ENCODE results near the gene ARHGEF17. TPM values are rescaled to one million over a fixed set of nuclear protein-coding genes. Genes with fewer than 3 reads are reported as not detected.
A peak's percentile ranks its signal among the peaks of the same experiment; 100 is the strongest.

The ARHGEF17 gene
- polyA plus RNA-seq, 2 of the 4 experiments (the other 2 are of a cell fraction) = 7.0 to 16.2 TPM

DNA sequence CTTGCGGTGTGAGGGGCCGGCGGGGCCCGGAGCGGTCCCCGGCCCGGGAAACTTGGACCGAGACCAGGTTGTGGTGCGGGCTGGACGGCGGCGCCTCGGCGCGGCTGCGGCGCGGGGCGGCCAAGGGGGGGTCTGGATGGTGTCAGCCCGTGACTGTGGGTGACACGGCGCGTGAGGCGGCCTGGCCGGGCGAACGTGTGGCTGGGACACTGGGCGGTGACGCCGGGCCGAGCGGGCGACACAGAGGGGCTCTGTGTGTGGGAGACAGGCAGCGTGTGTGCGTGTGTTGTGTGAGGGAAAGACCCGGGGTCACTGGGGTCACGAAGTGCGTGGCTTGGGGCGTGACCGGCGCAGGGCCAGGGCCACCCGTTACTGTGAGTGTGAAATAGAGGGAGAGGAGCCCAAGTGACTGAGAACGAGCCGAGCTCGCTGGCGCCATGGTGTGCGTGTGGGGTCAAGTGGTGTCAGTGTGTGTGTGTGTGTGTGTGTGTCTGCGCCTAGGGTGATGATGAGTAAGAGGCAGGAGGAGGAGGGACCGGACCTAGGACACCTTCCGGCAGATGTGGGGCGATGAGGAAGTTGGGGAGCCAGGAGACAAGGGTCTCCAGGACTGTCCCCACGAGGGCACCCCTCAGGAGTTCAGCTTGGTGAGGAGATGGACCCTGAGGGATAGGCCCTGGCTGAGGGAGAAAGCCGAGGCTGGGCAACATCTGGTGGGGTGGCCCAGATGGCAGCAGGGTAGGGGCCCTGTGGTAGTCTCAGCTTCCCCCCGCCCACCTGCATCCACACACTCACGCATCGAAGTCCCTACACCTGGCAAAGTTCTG, 68.9 kb downstream of the ARHGEF17 start:
- 11% methylated on average over 33 of the region's 56 CpGs for WGBS (ENCODE audit: missing lambda C conversion rate)
- POLR2A ChIA-PET = interaction anchor here (0.8 to 1.3 kb wide), 2 partner anchors 26 to 69 kb away, joined by 4 to 7 read pairs; partner anchors contain the start of gene ARHGEF17
- ATAC-seq (peak; percentile 26 to 30; a peak in 5 of 6 replicates), DNase-seq (ENCODE audit: low read depth in 1 of 2, low spot score in 1 of 2) (peak; percentile 82 to 83), FAIRE-seq (no peak)
- peak; percentile 49; the same call in 1 of the 2 replicates for TF ChIP-seq MYC (IDR thresholded peaks at IDR 0.05; ENCODE audit: borderline replicate concordance, low read length)
- no peak for TF ChIP-seq HEYL (CRISPR knock-in tag; IDR thresholded peaks at IDR 0.05)
- TF ChIP-seq, protein P1, sequence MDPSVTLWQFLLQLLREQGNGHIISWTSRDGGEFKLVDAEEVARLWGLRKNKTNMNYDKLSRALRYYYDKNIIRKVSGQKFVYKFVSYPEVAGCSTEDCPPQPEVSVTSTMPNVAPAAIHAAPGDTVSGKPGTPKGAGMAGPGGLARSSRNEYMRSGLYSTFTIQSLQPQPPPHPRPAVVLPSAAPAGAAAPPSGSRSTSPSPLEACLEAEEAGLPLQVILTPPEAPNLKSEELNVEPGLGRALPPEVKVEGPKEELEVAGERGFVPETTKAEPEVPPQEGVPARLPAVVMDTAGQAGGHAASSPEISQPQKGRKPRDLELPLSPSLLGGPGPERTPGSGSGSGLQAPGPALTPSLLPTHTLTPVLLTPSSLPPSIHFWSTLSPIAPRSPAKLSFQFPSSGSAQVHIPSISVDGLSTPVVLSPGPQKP (IDR thresholded peaks at IDR 0.05; ENCODE audit: low read depth, low read length) = no peak
- TF ChIP-seq BHLHE40 (IDR thresholded peaks at IDR 0.05; ENCODE audit: low read depth, low read length) = no peak
- no peak for TF ChIP-seq ZC3H11A (IDR thresholded peaks at IDR 0.05)
- no peak for TF ChIP-seq JUN (IDR thresholded peaks at IDR 0.05)
- TF ChIP-seq POLR2A (IDR thresholded peaks at IDR 0.05; ENCODE audit: low read length) = peak; percentile 44; the same call in 1 of the 2 replicates
- no peak for TF ChIP-seq KDM1A (IDR thresholded peaks at IDR 0.05; ENCODE audit: low read depth)
- peak; percentile 33; the same call in 1 of the 2 replicates for TF ChIP-seq TFCP2L1 (CRISPR knock-in tag; IDR thresholded peaks at IDR 0.05)
- TF ChIP-seq RARB (CRISPR knock-in tag; IDR thresholded peaks at IDR 0.05) = no peak
- no peak for TF ChIP-seq SMC3 (IDR thresholded peaks at IDR 0.05)
- TF ChIP-seq, protein P2, sequence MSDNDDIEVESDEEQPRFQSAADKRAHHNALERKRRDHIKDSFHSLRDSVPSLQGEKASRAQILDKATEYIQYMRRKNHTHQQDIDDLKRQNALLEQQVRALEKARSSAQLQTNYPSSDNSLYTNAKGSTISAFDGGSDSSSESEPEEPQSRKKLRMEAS (IDR thresholded peaks at IDR 0.05) = peak; percentile 44; the same call in 1 of the 2 replicates
- TF ChIP-seq CHD2 (IDR thresholded peaks at IDR 0.05; ENCODE audit: low read length, partially characterized antibody) = no peak
- TF ChIP-seq ZFP36 (IDR thresholded peaks at IDR 0.05; ENCODE audit: borderline replicate concordance, partially characterized antibody) = no peak
- no peak for TF ChIP-seq MAZ (IDR thresholded peaks at IDR 0.05; ENCODE audit: borderline replicate concordance, low read depth, low read length)
- TF ChIP-seq FOSL2 (IDR thresholded peaks at IDR 0.05) = no peak
- TF ChIP-seq FOSL2 (CRISPR knock-in tag; IDR thresholded peaks at IDR 0.05) = peak; percentile 78
- Histone ChIP-seq H3K4me2 (peak overlapping the region; percentile 66), H3K4me3 (peak overlapping the region; percentile 59), H3K4me1 (peaks cover 23% of the 10 kb centered on the region), H3K27ac (peak overlapping the region; percentile 75 to 93), H3K9me3 (no peaks in the 10 kb centered on the region)
- CTCF ChIA-PET = interaction anchor here (0.6 to 39.3 kb wide), 12 partner anchors 12 to 1194 kb away, joined by 3 to 667 read pairs (median 3); no protein-coding TSS in a partner anchor

DNA sequence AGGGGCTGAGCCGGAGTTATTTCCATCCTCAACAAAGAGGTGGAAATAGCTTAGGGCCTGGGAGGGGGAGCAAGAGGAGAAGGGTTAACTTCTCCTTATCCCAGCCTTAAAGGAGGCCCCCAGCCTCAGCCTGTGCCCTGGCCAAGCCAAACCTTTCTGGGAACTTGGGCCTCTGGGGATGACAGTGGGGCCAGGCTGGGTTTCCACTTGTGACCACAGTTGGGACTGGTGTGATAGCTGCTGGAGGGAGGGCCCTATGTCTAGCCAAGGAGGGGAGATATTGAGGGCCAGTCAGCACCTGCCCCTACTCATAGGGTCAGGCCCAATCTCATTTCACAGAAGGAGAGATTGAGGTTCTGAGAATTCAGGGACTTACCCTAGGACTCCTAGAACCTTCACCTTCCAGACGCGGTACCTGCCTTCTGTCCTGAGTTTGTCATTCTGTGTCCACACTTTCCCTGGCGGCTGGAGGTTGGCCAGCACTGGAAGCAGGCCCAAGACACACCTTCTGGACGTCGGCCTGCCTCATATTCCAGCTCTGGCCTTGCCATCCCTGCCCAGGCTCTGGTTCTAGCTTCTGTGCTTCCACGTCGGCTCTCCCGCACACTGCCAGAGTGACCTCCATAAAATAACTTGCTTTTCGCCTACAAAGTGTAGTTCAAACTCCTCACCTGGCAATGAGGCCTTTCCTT, 71.3 kb downstream of the ARHGEF17 start:
- 87% methylated on average over 10 of the region's 10 CpGs for WGBS (ENCODE audit: missing lambda C conversion rate)
- Histone ChIP-seq H3K9me3 (no peaks in the 10 kb centered on the region), H3K27ac (no peak overlapping the region), H3K4me2 (no peak overlapping the region), H3K4me1 (peaks cover 40% of the 10 kb centered on the region), H3K4me3 (no peak overlapping the region)
- no peak for DNase-seq (ENCODE audit: low read depth in 1 of 2, low spot score in 1 of 2)
- POLR2A ChIA-PET = interaction anchor here (1.2 kb wide), 1 partner anchor 72 kb away, joined by 9 read pairs; the partner anchor contains the start of gene ARHGEF17
- no peak for FAIRE-seq
- ATAC-seq = no peak
- TF ChIP-seq ZNF302 (CRISPR knock-in tag; IDR thresholded peaks at IDR 0.05) (no peak), CBX8 (IDR thresholded peaks at IDR 0.05) (no peak), MAZ (IDR thresholded peaks at IDR 0.05; ENCODE audit: borderline replicate concordance, low read depth, low read length) (no peak), JUN (IDR thresholded peaks at IDR 0.05) (no peak), EHF (CRISPR knock-in tag; IDR thresholded peaks at IDR 0.05) (no peak), HEYL (CRISPR knock-in tag; IDR thresholded peaks at IDR 0.05) (no peak), RNF2 (IDR thresholded peaks at IDR 0.05; ENCODE audit: borderline replicate concordance, low read depth) (no peak), POLR2A (IDR thresholded peaks at IDR 0.05; ENCODE audit: low read length) (no peak)
- TF ChIP-seq, protein P3, sequence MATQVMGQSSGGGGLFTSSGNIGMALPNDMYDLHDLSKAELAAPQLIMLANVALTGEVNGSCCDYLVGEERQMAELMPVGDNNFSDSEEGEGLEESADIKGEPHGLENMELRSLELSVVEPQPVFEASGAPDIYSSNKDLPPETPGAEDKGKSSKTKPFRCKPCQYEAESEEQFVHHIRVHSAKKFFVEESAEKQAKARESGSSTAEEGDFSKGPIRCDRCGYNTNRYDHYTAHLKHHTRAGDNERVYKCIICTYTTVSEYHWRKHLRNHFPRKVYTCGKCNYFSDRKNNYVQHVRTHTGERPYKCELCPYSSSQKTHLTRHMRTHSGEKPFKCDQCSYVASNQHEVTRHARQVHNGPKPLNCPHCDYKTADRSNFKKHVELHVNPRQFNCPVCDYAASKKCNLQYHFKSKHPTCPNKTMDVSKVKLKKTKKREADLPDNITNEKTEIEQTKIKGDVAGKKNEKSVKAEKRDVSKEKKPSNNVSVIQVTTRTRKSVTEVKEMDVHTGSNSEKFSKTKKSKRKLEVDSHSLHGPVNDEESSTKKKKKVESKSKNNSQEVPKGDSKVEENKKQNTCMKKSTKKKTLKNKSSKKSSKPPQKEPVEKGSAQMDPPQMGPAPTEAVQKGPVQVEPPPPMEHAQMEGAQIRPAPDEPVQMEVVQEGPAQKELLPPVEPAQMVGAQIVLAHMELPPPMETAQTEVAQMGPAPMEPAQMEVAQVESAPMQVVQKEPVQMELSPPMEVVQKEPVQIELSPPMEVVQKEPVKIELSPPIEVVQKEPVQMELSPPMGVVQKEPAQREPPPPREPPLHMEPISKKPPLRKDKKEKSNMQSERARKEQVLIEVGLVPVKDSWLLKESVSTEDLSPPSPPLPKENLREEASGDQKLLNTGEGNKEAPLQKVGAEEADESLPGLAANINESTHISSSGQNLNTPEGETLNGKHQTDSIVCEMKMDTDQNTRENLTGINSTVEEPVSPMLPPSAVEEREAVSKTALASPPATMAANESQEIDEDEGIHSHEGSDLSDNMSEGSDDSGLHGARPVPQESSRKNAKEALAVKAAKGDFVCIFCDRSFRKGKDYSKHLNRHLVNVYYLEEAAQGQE (IDR thresholded peaks at IDR 0.05) = no peak
- TF ChIP-seq, protein P1 (IDR thresholded peaks at IDR 0.05; ENCODE audit: low read depth, low read length) = no peak
- TF ChIP-seq, protein P4, sequence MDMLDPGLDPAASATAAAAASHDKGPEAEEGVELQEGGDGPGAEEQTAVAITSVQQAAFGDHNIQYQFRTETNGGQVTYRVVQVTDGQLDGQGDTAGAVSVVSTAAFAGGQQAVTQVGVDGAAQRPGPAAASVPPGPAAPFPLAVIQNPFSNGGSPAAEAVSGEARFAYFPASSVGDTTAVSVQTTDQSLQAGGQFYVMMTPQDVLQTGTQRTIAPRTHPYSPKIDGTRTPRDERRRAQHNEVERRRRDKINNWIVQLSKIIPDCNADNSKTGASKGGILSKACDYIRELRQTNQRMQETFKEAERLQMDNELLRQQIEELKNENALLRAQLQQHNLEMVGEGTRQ (IDR thresholded peaks at IDR 0.05) = no peak
- CTCF ChIA-PET = interaction anchor here (0.7 to 39.3 kb wide), 7 partner anchors 13 to 281 kb away, joined by 3 to 667 read pairs (median 6); no protein-coding TSS in a partner anchor

Measured in A549 (cell line).